Central memory CD8-positive, alpha-beta T cell (primary cell): Measurements from ENCODE around the gene IL17RD.
"Not testable (repeated sequence)": the region's sequence is repeated elsewhere in the genome, so short reads cannot be mapped to it uniquely, and the experiment has no call there.

Experiments
- ATAC-seq: fragments of 150-1000 bp; cut with Tn5 transposase; replicated peaks from 2 replicates; pipeline ENCODE4 v1.10.0; 2022; ENCODE audit warnings: mild to moderate bottlenecking, moderate FRiP score, moderate number of reproducible peaks; ENCODE audit not compliant: poor library complexity, severe bottlenecking; ENCODE audit errors: extremely low read depth
- DNase-seq, 2 donors: peaks; one replicate each; pipeline ENCODE4 v3.0.0; 2021; ENCODE audit warnings: low spot score in 2 of 2
- H3K27ac Mint-ChIP-seq: one replicate; pipeline ENCODE4 v1.8.0; 2022; ENCODE audit warnings: low read depth, mild to moderate bottlenecking, moderate library complexity, mixed read lengths
- H3K27me3 Mint-ChIP-seq: one replicate; pipeline ENCODE4 v1.8.0; 2022; ENCODE audit warnings: mixed read lengths
- H3K36me3 Mint-ChIP-seq: one replicate; pipeline ENCODE4 v1.8.0; 2022; ENCODE audit warnings: mild to moderate bottlenecking, moderate library complexity, mixed read lengths; ENCODE audit not compliant: insufficient read depth
- H3K4me1 Mint-ChIP-seq: one replicate; pipeline ENCODE4 v1.8.0; 2022; ENCODE audit warnings: mixed read lengths
- H3K4me3 Mint-ChIP-seq: one replicate; pipeline ENCODE4 v1.8.0; 2022; ENCODE audit warnings: mild to moderate bottlenecking, moderate library complexity, mixed read lengths
- H3K9me3 Mint-ChIP-seq: one replicate; pipeline ENCODE4 v1.8.0; 2022; ENCODE audit warnings: mixed read lengths

The IL17RD gene

GRCh38 chr3:57093489-57093888 is 71.7 kb downstream of the IL17RD start:
- H3K27ac Mint-ChIP-seq = no peak overlapping the region
- H3K27me3 Mint-ChIP-seq = peaks cover 9% of the 10 kb centered on the region
- no peaks in the 10 kb centered on the region for H3K4me1 Mint-ChIP-seq
- no peak overlapping the region for H3K4me3 Mint-ChIP-seq
- H3K36me3 Mint-ChIP-seq = no peaks in the 10 kb centered on the region
- DNase-seq (no peak), ATAC-seq (no peak)
- H3K9me3 Mint-ChIP-seq = no peaks in the 10 kb centered on the region

GRCh38 chr3:57091521-57092273 is 73.5 kb downstream of the IL17RD start:
- Mint-ChIP-seq H3K36me3 (no peaks in the 10 kb centered on the region), H3K4me3 (no peak overlapping the region), H3K9me3 (no peaks in the 10 kb centered on the region), H3K27ac (no peak overlapping the region), H3K4me1 (no peaks in the 10 kb centered on the region), H3K27me3 (peaks cover 9% of the 10 kb centered on the region)
- DNase-seq = no peak
- ATAC-seq = no peak

GRCh38 chr3:57089043-57089442 is 76.1 kb downstream of the IL17RD start:
- no peaks in the 10 kb centered on the region for H3K4me1 Mint-ChIP-seq
- no peaks in the 10 kb centered on the region for H3K36me3 Mint-ChIP-seq
- H3K4me3 Mint-ChIP-seq = no peak overlapping the region
- DNase-seq (no peak), ATAC-seq (no peak)
- H3K27me3 Mint-ChIP-seq = peaks cover 9% of the 10 kb centered on the region
- no peaks in the 10 kb centered on the region for H3K9me3 Mint-ChIP-seq
- no peak overlapping the region for H3K27ac Mint-ChIP-seq

- ATAC-seq (no peak), DNase-seq (no peak)
- H3K27ac Mint-ChIP-seq = no peak overlapping the region
- no peak overlapping the region for H3K4me3 Mint-ChIP-seq
- peaks cover 9% of the 10 kb centered on the region for H3K27me3 Mint-ChIP-seq
- H3K36me3 Mint-ChIP-seq = no peaks in the 10 kb centered on the region
- no peaks in the 10 kb centered on the region for H3K9me3 Mint-ChIP-seq
- H3K4me1 Mint-ChIP-seq = no peaks in the 10 kb centered on the region
Measured at GRCh38 chr3:57088503-57088902, 76.7 kb downstream of the IL17RD start.

- Mint-ChIP-seq H3K4me1 (no peaks in the 10 kb centered on the region), H3K27ac (no peak overlapping the region), H3K9me3 (no peaks in the 10 kb centered on the region), H3K27me3 (peaks cover 9% of the 10 kb centered on the region), H3K4me3 (no peak overlapping the region), H3K36me3 (no peaks in the 10 kb centered on the region)
- ATAC-seq (no peak), DNase-seq (no peak)
Measured at GRCh38 chr3:57087361-57088092, 77.6 kb downstream of the IL17RD start.

GRCh38 chr3:57086201-57086600 is 79.0 kb downstream of the IL17RD start:
- Mint-ChIP-seq H3K27ac (no peak overlapping the region), H3K4me3 (no peak overlapping the region), H3K9me3 (no peaks in the 10 kb centered on the region), H3K4me1 (no peaks in the 10 kb centered on the region), H3K36me3 (no peaks in the 10 kb centered on the region), H3K27me3 (peaks cover 10% of the 10 kb centered on the region)
- no peak for DNase-seq
- ATAC-seq = no peak

GRCh38 chr3:57085211-57085610 is 79.9 kb downstream of the IL17RD start:
- no peak for DNase-seq
- Mint-ChIP-seq H3K9me3 (no peaks in the 10 kb centered on the region), H3K36me3 (no peaks in the 10 kb centered on the region), H3K4me3 (no peak overlapping the region), H3K27me3 (peaks cover 12% of the 10 kb centered on the region), H3K4me1 (no peaks in the 10 kb centered on the region), H3K27ac (no peak overlapping the region)
- no peak for ATAC-seq

- H3K4me3 Mint-ChIP-seq, H3K36me3 Mint-ChIP-seq, DNase-seq, H3K9me3 Mint-ChIP-seq, H3K27ac Mint-ChIP-seq, H3K4me1 Mint-ChIP-seq, ATAC-seq: not testable (repeated sequence)
- H3K27me3 Mint-ChIP-seq = peaks cover 18% of the 10 kb centered on the region
Measured at GRCh38 chr3:57083266-57083995, 81.7 kb downstream of the IL17RD start.

GRCh38 chr3:57082481-57082880 is 82.7 kb downstream of the IL17RD start:
- Mint-ChIP-seq H3K36me3 (no peaks in the 10 kb centered on the region), H3K4me1 (no peaks in the 10 kb centered on the region), H3K9me3 (no peaks in the 10 kb centered on the region), H3K4me3 (no peak overlapping the region), H3K27me3 (peaks cover 27% of the 10 kb centered on the region), H3K27ac (no peak overlapping the region)
- no peak for DNase-seq
- ATAC-seq = no peak

GRCh38 chr3:57081173-57081572 is 84.0 kb downstream of the IL17RD start:
- ATAC-seq (no peak), DNase-seq (no peak)
- peaks cover 41% of the 10 kb centered on the region for H3K27me3 Mint-ChIP-seq
- H3K9me3 Mint-ChIP-seq = no peaks in the 10 kb centered on the region
- H3K36me3 Mint-ChIP-seq = no peaks in the 10 kb centered on the region
- no peak overlapping the region for H3K4me3 Mint-ChIP-seq
- H3K4me1 Mint-ChIP-seq = no peaks in the 10 kb centered on the region
- H3K27ac Mint-ChIP-seq = no peak overlapping the region

- Mint-ChIP-seq H3K36me3 (no peaks in the 10 kb centered on the region), H3K9me3 (no peaks in the 10 kb centered on the region), H3K4me1 (no peaks in the 10 kb centered on the region), H3K4me3 (peak overlapping the region; percentile 29), H3K27ac (no peak overlapping the region), H3K27me3 (peaks cover 51% of the 10 kb centered on the region)
- DNase-seq (no peak), ATAC-seq (no peak)
Measured at GRCh38 chr3:57080171-57080570, 85.0 kb downstream of the IL17RD start.

GRCh38 chr3:57079474-57079831 is 85.7 kb downstream of the IL17RD start:
- H3K4me3 Mint-ChIP-seq = peak overlapping the region; percentile 49
- DNase-seq = no peak

More at GRCh38 chr3:57079474-57079831, 85.7 kb downstream of the IL17RD start:
- Mint-ChIP-seq H3K27ac (no peak overlapping the region), H3K4me1 (no peaks in the 10 kb centered on the region), H3K9me3 (no peaks in the 10 kb centered on the region), H3K36me3 (no peaks in the 10 kb centered on the region), H3K27me3 (peaks cover 58% of the 10 kb centered on the region)
- ATAC-seq = no peak
